GM18858 (cell line): ENCODE data around the gene TNFRSF1A.

Experiments used
- ATAC-seq: cut with Tn5 transposase; IDR thresholded peaks from one replicate; pipeline ENCODE4 v1.9.1; 2021; ENCODE audit not compliant: unreplicated experiment

The TNFRSF1A gene

GRCh38 chr12:6374786-6375160, 32.9 kb upstream of the TNFRSF1A start:
- ATAC-seq, result no peak

- ATAC-seq, result no peak
Measured at GRCh38 chr12:6374028-6374785, 32.3 kb upstream of the TNFRSF1A start.

GRCh38 chr12:6373022-6373787, 31.3 kb upstream of the TNFRSF1A start:
- ATAC-seq, result no peak

- no peak for ATAC-seq
Measured at GRCh38 chr12:6372403-6373003, 30.6 kb upstream of the TNFRSF1A start.

GRCh38 chr12:6370994-6371754, 29.3 kb upstream of the TNFRSF1A start:
- ATAC-seq, result no peak

GRCh38 chr12:6370576-6370935, 28.7 kb upstream of the TNFRSF1A start:
- ATAC-seq, result no peak

GRCh38 chr12:6369916-6370575, 28.2 kb upstream of the TNFRSF1A start:
- ATAC-seq, result no peak

GRCh38 chr12:6368906-6369525, 27.1 kb upstream of the TNFRSF1A start:
- no peak for ATAC-seq

- no peak for ATAC-seq
Measured at GRCh38 chr12:6367969-6368892, 26.4 kb upstream of the TNFRSF1A start.

GRCh38 chr12:6367065-6367968, 25.4 kb upstream of the TNFRSF1A start:
- no peak for ATAC-seq

GRCh38 chr12:6364044-6364374, 22.1 kb upstream of the TNFRSF1A start:
- ATAC-seq, result no peak

GRCh38 chr12:6363330-6364043, 21.6 kb upstream of the TNFRSF1A start:
- no peak for ATAC-seq

GRCh38 chr12:6363010-6363329, 21.1 kb upstream of the TNFRSF1A start:
- no peak for ATAC-seq

- no peak for ATAC-seq
Measured at GRCh38 chr12:6362403-6362802, 20.5 kb upstream of the TNFRSF1A start.

- no peak for ATAC-seq
Measured at GRCh38 chr12:6361834-6362233, 20.0 kb upstream of the TNFRSF1A start.

- no peak for ATAC-seq
Measured at GRCh38 chr12:6360578-6361490, 19.0 kb upstream of the TNFRSF1A start.

- no peak for ATAC-seq
Measured at GRCh38 chr12:6360080-6360571, 18.2 kb upstream of the TNFRSF1A start.
